ENCODE measurements around the gene PRPF4.

DNA sequence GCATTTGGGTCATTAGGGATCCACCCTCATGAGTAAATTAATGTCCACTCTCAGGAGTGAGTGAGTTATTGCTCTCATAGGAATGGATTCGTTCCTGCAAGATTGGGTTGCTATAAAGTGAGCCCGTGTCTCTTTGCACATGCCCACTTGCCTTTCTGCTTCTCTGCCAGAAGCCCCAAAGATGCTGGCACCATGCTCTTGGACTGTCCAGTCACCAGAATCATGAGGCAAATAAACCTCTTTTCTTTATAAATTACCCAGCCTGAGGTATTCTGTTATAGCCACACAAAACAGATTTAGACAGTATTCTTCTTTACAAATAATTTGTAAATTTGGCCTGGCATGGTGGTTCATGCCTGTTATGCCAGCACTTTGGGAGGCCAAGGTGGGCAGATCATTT lies 24.7 kb upstream of the PRPF4 start:
- TF ChIP-seq TP53 (CRISPR knock-in tag; IDR thresholded peaks at IDR 0.05): no peak
- TF ChIP-seq, protein P1, sequence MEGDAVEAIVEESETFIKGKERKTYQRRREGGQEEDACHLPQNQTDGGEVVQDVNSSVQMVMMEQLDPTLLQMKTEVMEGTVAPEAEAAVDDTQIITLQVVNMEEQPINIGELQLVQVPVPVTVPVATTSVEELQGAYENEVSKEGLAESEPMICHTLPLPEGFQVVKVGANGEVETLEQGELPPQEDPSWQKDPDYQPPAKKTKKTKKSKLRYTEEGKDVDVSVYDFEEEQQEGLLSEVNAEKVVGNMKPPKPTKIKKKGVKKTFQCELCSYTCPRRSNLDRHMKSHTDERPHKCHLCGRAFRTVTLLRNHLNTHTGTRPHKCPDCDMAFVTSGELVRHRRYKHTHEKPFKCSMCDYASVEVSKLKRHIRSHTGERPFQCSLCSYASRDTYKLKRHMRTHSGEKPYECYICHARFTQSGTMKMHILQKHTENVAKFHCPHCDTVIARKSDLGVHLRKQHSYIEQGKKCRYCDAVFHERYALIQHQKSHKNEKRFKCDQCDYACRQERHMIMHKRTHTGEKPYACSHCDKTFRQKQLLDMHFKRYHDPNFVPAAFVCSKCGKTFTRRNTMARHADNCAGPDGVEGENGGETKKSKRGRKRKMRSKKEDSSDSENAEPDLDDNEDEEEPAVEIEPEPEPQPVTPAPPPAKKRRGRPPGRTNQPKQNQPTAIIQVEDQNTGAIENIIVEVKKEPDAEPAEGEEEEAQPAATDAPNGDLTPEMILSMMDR (IDR thresholded peaks at IDR 0.05): no peak
- TF ChIP-seq, protein P2, sequence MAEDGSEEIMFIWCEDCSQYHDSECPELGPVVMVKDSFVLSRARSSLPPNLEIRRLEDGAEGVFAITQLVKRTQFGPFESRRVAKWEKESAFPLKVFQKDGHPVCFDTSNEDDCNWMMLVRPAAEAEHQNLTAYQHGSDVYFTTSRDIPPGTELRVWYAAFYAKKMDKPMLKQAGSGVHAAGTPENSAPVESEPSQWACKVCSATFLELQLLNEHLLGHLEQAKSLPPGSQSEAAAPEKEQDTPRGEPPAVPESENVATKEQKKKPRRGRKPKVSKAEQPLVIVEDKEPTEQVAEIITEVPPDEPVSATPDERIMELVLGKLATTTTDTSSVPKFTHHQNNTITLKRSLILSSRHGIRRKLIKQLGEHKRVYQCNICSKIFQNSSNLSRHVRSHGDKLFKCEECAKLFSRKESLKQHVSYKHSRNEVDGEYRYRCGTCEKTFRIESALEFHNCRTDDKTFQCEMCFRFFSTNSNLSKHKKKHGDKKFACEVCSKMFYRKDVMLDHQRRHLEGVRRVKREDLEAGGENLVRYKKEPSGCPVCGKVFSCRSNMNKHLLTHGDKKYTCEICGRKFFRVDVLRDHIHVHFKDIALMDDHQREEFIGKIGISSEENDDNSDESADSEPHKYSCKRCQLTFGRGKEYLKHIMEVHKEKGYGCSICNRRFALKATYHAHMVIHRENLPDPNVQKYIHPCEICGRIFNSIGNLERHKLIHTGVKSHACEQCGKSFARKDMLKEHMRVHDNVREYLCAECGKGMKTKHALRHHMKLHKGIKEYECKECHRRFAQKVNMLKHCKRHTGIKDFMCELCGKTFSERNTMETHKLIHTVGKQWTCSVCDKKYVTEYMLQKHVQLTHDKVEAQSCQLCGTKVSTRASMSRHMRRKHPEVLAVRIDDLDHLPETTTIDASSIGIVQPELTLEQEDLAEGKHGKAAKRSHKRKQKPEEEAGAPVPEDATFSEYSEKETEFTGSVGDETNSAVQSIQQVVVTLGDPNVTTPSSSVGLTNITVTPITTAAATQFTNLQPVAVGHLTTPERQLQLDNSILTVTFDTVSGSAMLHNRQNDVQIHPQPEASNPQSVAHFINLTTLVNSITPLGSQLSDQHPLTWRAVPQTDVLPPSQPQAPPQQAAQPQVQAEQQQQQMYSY (CRISPR knock-in tag; IDR thresholded peaks at IDR 0.05): no peak
- TF ChIP-seq, protein P3, sequence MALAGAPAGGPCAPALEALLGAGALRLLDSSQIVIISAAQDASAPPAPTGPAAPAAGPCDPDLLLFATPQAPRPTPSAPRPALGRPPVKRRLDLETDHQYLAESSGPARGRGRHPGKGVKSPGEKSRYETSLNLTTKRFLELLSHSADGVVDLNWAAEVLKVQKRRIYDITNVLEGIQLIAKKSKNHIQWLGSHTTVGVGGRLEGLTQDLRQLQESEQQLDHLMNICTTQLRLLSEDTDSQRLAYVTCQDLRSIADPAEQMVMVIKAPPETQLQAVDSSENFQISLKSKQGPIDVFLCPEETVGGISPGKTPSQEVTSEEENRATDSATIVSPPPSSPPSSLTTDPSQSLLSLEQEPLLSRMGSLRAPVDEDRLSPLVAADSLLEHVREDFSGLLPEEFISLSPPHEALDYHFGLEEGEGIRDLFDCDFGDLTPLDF (CRISPR knock-in tag; IDR thresholded peaks at IDR 0.05): no peak

Measured in WTC11 (cell line).